ENCODE results near the gene MTMR6.

MTMR6 gene

GRCh38 chr13:25276748-25277147 lies 10.5 kb downstream of the MTMR6 start:
- no peak for DNase-seq

- DNase-seq, result no peak
Observed at GRCh38 chr13:25268561-25268960, 18.7 kb downstream of the MTMR6 start.

- no peak for DNase-seq
Observed at GRCh38 chr13:25267715-25268114, 19.6 kb downstream of the MTMR6 start.

- DNase-seq, result no peak
Observed at GRCh38 chr13:25266706-25267105, 20.6 kb downstream of the MTMR6 start.

- no peak for DNase-seq
Observed at GRCh38 chr13:25262261-25262660, 25.0 kb downstream of the MTMR6 start.

- DNase-seq, result no peak
Observed at GRCh38 chr13:25253702-25254101, 33.6 kb downstream of the MTMR6 start.

- DNase-seq, result no peak
Observed at GRCh38 chr13:25252752-25253151, 34.5 kb downstream of the MTMR6 start.

- no peak for DNase-seq
Observed at GRCh38 chr13:25252225-25252624, 35.1 kb downstream of the MTMR6 start.

- no peak for DNase-seq
Observed at GRCh38 chr13:25249001-25249543, 38.2 kb downstream of the MTMR6 start.

- no peak for DNase-seq
Observed at GRCh38 chr13:25248071-25248470, 39.2 kb downstream of the MTMR6 start.

GRCh38 chr13:25247360-25247759 lies 39.9 kb downstream of the MTMR6 start:
- DNase-seq, result no peak

GRCh38 chr13:25244123-25244522 lies 43.2 kb downstream of the MTMR6 start:
- no peak for DNase-seq

GRCh38 chr13:25242956-25243355 lies 44.3 kb downstream of the MTMR6 start:
- DNase-seq, result no peak

- DNase-seq, result no peak
Observed at GRCh38 chr13:25241007-25241406, 46.3 kb downstream of the MTMR6 start.

GRCh38 chr13:25237083-25237482 lies 50.2 kb downstream of the MTMR6 start:
- DNase-seq, result no peak

- DNase-seq, result no peak
Observed at GRCh38 chr13:25233861-25234260, 53.4 kb downstream of the MTMR6 start.

GRCh38 chr13:25232937-25233515 lies 54.3 kb downstream of the MTMR6 start:
- peak; percentile 87 for DNase-seq

- DNase-seq, result no peak
Observed at GRCh38 chr13:25231517-25231916, 55.8 kb downstream of the MTMR6 start.

- no peak for DNase-seq
Observed at GRCh38 chr13:25227690-25228089, 59.6 kb downstream of the MTMR6 start.

- no peak for DNase-seq
Observed at GRCh38 chr13:25225970-25226369, 61.3 kb downstream of the MTMR6 start.

- no peak for DNase-seq
Observed at GRCh38 chr13:25224151-25224550, 63.1 kb downstream of the MTMR6 start.

- no peak for DNase-seq
Observed at GRCh38 chr13:25222740-25223139, 64.5 kb downstream of the MTMR6 start.

GRCh38 chr13:25218019-25218418 lies 69.3 kb downstream of the MTMR6 start:
- no peak for DNase-seq

GRCh38 chr13:25217023-25217885 lies 70.0 kb downstream of the MTMR6 start:
- DNase-seq, result no peak

GRCh38 chr13:25215253-25215575 lies 72.1 kb downstream of the MTMR6 start:
- no peak for DNase-seq

Data from NCI-H748 treated with DMSO at 0.1 percent for 48 hours (cell line).